ENCODE measurements around the gene STAT4.

The STAT4 gene

DNA sequence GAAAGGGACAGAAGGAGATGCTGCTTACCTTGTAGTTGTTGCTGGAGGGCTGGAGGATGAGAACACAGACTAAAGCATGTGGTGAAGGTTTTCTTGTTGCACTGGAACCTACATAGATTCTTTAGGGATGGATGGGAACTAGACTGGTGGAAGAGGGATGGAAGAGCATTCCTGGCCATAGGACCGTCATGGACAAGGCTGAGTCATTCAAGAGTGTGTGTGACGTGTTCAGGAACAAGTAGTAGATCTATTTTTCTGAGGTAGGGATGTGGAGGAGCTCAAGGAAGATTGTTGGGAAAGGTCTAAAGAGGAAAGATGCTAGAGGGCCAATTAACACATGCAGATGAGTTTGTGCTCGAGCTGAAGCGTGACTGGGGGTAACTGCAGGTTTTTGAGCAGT is 6.6 kb downstream of the STAT4 start:
- DNase-seq, result no peak

DNA sequence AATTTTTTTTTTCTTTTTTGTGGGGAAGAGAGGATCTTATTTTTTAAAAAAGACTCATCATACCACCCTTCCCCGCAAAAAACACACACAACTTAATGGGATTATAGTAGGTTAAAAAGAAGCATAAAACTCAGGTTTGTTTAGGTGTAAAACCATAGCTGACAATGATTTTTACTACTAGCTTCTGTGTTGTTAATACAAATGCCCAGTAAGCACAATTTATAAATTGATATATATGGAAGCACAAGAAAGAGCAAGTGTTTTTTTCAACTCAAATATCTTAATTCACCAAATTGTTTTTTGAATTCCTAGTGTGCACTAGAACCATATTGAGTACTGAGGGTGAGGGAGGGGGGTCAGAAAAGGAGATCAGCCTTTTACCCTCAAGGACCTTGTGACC is 7.0 kb downstream of the STAT4 start:
- no peak for DNase-seq

DNA sequence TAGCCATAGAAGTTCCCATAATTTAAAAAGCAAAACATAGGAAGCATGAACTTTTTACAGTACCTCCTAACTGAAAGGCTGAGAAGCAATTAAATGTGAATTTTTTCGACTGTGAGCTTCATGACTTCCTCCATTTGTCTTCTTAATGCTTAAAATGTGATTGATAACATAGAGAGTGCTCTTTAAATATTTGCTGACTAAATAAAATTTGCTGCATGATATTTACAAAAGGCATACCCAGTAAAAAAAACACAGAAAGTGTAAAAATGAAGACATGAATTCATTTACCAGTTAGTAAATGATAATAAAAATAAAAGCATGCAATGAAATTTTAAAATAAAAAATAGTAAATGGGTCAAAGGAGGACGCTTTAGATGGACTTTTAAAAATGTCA is 21.9 kb downstream of the STAT4 start:
- no peak for DNase-seq

DNA sequence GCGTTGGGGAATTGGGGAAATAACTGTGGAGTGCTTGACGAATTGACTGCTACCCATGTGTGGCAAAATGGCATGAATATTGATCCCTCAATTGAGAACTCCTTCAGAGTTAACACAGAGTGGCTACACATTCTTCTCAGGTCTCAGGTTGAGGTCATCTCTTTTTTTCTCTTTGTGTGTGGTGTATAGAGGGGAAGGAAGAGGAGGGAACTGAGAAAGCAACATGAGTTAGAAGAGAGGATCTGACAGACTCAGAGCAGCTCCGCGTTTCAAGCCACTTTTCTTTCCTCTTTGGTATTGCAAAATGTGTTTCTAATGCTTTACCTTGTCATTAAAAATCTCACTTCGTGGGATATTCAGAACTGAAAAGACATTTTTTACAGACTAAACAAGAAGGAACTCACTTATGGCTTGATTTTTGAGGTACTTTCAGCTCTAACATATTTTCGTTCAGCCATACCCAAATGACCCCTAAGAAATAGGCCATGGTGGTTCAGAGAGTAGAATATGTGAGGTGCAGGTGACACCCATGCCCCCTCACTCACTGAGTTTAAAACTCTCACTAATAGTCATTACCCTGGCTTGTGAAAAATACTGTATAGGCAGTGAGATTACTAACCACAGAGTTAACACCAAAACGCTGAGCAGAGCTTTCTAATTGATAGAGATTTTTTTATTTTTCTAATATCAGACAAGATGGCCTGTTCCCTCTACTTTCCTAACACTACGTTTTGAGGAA is 22.5 kb downstream of the STAT4 start:
- no peak for DNase-seq

DNA sequence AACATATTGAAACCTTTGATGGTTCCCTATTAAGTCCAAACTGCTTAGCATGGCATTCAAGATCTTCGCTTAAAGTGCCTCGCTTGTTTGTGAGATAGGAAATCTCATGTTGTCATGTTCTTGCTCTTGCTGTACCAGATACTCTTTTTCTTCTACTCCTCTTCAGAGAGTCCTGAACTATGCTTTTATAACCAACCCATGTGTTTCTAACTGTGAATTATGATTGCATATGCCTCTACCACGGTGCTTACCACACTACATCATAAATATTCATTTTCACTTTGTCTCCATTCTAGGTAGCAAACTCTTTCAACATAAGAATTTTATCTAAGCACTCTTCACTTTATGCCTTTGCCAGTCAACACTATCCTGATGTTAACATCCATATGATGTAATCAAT is 23.6 kb downstream of the STAT4 start:
- no peak for DNase-seq

DNA sequence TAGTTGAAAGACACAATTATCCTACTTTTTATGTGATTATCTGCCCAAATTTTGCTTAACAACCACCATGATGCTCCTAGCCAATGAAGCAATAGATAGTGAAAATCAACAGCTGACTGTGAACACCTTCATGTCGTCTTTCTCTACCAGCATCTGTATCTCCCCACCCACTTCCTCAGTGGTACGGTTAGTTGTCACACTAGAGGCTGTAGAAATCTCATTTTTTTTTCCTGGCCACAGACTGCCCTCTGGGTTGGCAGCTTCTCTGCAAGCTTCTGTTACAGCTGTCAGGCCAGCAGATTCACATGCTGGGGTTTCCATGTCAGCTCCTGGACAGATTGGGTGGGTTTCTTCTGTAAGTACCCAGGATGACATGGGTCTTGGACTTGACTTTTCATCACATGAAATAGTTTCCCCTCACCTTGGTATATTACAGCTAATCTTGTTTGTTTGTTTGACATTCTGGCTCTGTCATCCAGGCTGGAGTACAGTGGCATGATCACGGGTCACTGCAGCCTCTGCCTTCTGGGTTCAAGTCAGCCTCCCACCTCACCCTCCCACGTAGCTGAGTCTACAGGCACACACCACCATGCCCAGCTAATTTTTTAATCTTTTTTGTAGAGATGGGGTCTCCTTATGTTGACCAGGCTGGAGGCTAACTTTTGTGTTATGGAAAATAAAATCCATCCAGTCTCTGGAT is 24.3 kb downstream of the STAT4 start:
- DNase-seq, result no peak

DNA sequence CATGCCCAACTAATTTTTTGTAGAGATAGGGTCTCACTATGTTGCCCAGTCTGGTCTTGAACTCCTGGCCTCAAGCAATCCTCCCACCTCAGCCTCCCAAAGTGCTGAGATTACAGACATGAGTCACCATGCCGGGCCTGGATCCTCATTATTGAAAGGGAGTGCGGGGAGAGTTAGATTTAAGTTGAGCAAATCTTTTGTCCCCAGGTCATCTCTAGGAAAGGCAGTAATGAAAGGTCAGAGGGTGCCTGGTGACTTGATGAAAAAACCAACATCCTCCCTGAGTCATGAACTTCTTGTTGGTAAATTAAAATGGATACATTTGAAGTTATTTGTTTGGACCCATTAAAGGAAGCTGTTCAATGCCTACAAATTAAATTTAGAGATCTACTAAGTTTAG is 25.1 kb downstream of the STAT4 start:
- no peak for DNase-seq

DNA sequence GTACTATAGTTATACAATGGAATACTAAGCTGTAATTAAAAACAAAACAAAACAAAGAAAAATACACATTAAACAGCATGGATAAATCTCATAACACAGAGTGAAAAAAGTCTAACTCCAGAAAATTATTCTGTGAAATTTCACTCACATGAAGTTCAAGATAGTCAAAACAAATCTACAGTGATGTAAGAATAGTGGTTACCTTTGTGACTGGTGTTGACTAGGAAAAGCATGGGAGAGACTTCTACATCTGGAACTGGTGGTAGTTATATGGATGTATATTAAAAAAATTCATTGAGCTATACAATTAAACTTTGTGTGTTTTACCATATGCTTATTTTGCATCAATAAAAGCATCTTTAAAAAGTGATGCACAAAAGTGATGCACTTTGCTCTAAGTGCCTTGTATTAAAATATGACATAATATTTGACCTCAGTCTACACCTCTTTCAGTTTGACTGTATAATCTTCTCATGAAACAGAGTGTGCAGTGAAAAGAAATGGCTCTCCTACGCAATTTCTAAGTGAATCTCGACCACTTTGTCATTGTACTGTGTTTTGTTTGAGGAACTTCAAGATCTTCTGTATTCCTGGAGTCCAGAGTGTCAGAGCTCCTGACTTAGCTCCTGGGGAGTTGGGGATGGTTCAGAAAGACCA is 28.0 kb downstream of the STAT4 start:
- no peak for DNase-seq

DNA sequence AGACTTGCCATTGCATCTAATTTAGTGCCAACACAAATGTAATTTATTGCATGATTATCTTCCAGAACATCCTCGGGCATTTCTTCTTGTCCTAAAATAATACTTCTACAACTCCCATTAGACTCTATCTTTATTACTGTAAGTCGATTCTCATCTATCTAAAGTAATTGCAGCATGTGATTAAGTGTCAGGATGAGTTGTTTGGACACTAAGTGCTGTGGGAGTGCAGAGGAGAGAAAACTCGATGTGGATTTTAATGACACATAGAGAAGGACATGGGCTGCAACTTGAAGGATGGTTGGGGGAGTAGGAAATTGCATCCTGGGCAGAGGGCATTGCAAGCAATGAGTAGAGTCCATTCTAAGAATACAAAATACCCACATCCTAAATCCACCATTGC is 33.5 kb downstream of the STAT4 start:
- DNase-seq, result no peak

DNA sequence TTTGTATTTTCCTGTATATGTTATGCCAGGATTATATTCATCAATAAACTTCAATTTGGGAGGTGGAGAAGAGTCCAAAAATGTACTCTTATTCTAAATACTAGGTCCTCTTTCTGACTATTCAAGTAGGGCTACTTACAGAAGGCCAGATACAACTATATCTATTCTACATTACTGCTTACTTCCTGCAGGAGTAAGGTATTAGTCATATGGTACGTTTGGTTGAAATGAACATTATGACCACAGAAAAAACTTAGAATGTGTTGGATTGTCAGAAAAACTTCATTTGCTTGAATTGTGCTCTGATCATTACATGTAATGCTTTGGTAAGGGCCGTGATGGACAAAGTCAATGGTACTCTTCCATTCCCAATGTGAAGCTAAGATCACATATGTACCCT is 35.0 kb downstream of the STAT4 start:
- peak; percentile 5 for DNase-seq

DNA sequence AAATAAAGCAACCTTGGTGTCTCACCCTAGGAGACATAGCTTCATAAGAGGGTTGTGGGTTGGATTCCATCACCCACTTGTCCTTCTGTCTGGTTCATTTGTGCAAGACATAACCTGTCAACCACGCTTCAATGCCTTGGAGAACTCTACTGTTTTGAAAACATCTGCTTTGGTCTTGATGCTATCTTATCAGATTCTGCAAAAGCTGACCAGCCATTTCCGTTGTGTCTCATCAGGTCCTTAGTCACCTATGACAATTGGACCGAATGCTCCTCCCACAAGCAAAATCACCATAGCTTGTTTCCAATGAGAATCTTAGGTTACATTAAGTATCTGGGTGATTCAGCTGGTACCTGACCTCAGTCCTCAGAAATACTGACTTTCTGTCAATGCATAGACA is 35.4 kb downstream of the STAT4 start:
- DNase-seq, result no peak

DNA sequence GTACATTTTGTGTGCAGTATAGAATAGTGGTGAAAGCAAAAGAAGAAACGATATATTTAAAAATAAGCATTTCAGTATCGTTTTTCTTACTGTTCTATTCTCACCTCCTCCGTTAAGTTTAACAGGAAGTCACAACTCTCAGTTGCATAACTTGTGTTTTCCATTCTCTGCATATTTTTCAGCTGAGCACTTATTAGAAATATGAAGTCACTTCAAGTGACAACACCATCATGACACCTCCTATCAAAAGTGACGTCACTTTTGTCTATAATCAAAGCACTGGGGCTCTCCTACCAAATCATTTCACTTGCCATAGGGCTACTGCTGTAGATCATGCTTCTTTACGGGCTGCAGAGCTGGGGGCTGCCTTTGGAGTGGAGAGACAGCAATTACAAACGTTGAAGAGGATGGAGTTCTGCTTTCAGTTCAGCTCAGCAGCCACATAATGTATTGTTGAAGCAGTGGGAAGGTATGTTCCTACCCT is 36.3 kb downstream of the STAT4 start:
- peak; percentile 47 for DNase-seq

DNA sequence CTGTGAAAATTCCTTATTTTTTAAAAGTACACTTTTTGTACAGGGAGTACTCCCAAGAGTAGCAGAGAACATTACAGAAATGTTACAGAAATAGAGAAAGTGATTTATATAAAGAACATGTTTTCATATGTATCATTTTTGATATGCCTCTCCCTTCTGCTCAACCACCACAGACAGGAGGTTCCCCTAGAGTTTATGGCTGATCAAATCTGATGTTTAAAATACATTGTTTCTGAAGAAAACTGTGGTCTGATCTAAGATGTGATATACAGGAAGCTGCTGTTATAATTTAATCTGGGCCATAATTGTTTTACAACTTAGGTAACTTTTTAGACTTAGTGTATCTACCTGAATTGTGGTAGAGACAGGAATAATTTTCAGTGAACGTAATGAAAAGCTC is 37.0 kb downstream of the STAT4 start:
- DNase-seq, result no peak

DNA sequence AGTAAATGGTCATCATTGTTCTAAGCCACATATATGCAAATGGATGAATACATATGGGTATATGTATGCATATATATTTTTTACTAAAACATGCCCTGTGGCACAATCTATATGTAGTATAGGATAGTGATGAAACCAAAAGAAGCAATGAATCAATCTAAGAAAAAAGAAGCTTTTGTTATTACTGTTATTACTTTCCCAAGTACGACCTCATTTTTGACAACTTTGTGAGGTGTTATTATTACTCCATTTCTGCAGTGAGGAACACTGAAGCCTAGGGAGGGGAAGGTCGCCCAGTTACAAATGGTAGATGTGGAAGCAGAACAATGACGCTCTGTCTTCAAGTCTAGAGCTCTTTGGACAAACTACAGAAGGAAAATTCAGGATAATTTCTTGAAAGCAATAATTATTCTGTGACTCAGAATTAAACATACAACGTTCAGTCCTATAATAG is 38.3 kb downstream of the STAT4 start:
- no peak for DNase-seq

DNA sequence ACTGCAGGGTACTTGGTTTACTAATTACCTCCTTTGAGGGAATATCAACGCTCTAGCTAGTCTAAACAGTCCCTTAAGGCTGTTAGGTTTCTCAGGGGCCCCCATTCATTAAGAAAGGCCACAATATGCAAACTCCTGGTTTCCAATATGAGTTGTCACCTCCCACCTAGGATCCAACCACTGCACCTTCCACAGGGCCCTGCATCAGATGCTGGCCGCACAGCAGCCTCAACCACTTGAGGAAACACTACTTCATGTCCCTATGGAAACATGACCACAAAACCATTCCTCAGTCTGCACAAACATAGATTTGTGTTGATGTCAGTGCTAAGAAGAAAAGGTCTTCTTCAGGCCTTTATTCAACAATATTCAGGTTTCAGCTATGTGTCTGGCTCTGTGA is 40.9 kb downstream of the STAT4 start:
- DNase-seq, result peak; percentile 29

DNA sequence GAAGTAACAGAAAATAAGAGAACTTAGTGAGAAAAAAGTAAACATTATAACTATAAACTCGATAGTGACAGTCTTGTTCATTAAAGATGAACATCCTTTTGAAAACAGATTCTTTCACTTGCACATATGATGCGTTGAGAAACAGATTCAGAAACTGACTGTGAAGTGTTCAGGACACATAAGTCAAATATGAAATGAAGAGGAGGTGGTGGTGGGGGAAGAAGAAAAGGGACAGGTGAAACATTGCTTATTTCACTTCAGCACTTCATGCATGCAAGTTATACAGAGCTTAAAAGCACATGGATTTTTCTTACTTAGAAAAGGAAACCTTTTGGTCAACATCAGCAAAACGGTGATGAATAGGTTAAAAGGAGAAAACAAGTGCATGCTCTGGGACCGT is 42.5 kb downstream of the STAT4 start:
- no peak for DNase-seq

DNA sequence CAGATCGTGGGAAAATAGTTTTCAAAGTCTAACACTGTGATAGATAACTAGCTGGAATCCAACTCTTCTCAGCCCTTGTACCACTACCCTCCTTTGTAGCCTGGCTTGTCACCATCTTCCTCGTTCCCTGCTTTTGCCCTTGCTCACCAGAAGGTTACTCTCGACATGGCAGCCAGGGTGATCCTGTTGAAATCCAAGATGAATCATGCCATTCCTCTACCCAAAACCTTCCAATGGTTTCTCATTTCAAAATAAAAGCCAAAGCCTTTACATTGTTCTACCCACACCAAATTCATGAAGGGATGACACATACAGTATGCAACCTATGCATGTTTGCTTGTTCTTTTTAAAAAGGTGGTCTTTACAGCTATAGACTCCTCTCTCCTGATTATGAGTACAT is 45.7 kb downstream of the STAT4 start:
- DNase-seq, result peak; percentile 34

DNA sequence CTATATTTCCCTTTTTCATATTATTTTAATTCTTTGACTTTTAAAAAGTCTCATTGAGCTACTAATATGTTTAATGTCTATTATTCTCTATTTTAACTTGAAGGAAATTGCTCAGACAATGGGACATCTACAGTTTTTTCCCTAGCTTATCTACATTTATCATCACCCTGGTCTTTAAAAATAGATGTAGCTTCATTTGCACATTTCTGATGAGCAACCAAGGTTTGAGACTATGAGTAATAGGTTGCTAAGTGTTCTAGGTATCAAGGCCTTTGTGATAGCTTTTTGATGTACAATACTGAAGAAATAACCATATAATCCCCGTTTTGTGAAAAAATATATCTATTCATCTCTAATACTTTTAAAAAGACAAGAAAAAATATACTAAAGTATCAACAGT is 47.0 kb downstream of the STAT4 start:
- no peak for DNase-seq

DNA sequence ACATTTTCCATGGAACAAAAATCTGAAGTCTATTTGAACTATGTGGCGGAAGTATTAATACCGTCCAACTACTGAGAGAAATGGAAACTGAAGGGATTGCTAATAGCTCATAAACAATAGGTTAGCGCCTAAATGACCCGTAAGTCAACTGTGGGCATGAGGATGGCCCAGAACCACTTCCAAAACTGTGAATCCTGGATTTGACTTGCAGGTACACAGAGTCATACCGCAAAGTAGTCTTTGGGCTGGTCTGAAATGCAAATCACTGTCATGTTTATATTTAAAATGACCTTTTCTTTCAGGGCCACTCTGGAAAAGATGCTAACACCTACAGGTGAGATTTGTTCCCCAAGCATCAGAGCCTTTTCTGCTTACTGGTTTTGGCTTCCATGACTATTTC is 50.6 kb downstream of the STAT4 start:
- no peak for DNase-seq

DNA sequence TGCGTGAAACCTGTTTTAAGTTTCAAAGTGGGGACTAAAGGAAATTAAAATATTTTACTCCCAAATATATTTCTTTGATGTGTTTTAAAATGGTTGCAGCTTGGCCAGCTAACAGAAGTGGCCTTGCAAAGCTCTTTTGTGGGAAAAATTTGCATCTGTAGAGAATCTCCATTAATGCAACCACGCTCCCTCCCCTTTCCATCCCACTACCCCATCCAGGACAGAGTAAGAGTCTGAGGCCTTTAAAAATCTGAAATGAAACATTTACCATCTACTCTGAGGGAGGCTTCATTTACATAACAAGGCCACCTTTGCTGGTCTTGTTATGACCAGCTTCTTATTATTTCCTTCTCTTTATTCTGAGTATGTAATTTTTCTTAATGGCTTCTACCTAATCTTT is 63.5 kb downstream of the STAT4 start:
- DNase-seq, result no peak

DNA sequence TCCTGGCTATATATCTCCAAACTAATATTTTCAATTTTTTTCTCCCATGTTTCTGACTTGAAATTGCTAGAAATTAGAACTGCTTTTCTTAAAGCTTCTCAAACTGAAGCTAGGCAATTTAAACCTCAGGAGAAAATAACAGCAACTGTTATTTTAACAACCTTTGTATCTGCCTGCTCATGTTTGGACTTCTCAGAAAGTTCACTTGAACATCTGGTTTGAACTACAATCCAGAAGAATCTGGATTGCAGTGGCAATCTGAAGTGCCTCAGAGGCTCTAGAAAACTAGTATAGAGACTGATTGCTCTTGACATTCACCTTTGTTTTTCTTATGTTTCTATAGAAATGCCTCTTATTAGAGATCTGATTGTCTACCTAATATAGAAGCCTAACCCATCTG is 64.1 kb downstream of the STAT4 start:
- no peak for DNase-seq

DNA sequence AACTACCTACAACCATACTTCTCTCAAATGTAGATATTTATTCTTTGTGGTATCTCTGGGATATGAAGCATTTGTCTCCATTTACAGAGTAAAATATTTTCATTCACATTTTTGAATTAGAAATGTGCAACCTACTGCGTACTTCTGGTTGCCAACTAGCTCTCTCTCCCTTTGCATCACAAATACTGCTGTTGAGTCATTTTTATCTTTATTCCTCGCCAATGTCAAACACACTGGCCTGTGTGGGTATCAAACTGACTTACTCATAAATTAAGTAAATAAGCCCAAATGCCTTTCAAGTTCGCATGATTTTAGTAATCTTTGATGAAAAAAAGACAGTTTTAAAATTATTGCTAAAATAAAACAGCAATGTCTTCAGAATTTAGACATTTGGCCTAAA is 67.3 kb downstream of the STAT4 start:
- no peak for DNase-seq

DNA sequence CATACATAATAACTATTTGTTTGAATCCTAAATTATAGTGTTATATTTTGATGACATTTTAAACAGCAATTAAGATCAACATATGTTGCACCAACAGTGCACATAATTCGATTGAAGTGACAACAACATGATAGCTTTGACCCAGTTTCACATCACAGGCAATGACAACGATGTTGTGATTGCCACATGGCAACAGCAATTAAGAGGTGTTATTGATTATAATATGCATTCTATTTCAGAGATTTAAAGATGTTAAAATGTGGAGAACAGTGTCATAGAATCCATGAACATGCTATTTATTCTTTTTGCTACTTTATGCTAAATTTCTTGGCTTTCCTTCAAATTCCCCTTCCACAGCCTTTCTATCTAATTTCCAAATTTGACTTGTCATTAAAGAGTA is 68.5 kb downstream of the STAT4 start:
- no peak for DNase-seq
